ENCODE measurements around the gene UPF1.

Gene UPF1

DNA sequence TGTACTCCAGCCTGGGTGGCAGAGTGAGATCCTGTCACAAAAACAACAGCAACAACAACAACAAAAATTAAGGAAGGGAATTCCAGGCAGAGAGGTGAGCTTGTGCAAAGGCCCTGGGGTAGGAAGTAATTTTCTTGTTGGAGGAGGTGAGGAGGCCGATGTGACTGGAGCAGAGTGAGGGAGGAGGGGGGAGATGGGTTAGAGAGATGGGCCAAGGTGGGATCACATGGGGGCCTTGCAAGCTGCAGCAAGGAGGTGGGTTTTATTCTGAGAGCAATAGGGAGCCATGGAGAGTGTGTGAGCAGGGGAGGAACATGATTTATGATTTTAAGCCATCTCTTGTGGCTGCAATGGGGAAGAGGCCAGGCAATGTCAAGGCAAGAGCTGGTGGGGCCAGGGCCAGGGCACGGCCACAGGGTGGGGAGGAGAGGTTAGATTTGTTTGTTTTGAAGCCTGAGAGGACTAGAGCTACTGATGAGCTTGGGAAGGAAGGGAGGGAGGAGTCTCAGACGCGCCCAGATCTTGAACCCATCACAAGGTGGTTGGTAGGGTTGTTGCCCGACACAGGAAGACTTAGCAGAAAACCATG, 28.1 kb upstream of the UPF1 start:
- no peak overlapping the region for H2BK120ac ChIP-seq (ENCODE audit: low read depth, low read length)
- H3K18ac ChIP-seq (ENCODE audit: low read length) = no peak overlapping the region
- H3K23ac ChIP-seq (ENCODE audit: low read length) = no peak overlapping the region
- H3K79me2 ChIP-seq (ENCODE audit: control insufficient read depth, insufficient read depth, low read length) = no peaks in the 10 kb centered on the region
- H2AK5ac ChIP-seq (ENCODE audit: low read length) = no peak overlapping the region
- DNase-seq = no peak
- no peak overlapping the region for H2BK15ac ChIP-seq (replicated peaks; ENCODE audit: low read depth)
- no peaks in the 10 kb centered on the region for H3K79me1 ChIP-seq (ENCODE audit: low read length)
- H3K56ac ChIP-seq (ENCODE audit: low read length) = no peak overlapping the region
- H3K4ac ChIP-seq (ENCODE audit: low read depth, low read length) = no peak overlapping the region
- no peaks in the 10 kb centered on the region for H3K27me3 ChIP-seq (ENCODE audit: insufficient read depth, low read length, poor library complexity)
- H3K4me1 ChIP-seq (ENCODE audit: control insufficient read depth, low read depth, low read length) = no peaks in the 10 kb centered on the region
- no peaks in the 10 kb centered on the region for H3K36me3 ChIP-seq (ENCODE audit: control insufficient read depth, insufficient read depth, low read length)
- H4K8ac ChIP-seq (ENCODE audit: low read depth, low read length) = no peak overlapping the region
- WGBS (ENCODE audit: extremely low coverage, insufficient coverage, low lambda C conversion rate) = no CpG with 5 or more reads among the region's 5 CpGs
- no peak overlapping the region for H3K4me3 ChIP-seq (ENCODE audit: low read length)
- no peak overlapping the region for H3K27ac ChIP-seq (ENCODE audit: low read depth, low read length)
- no peak overlapping the region for H2BK5ac ChIP-seq (ENCODE audit: low read length)
- H3K9ac ChIP-seq (ENCODE audit: low read length) = no peak overlapping the region
- H4K5ac ChIP-seq (ENCODE audit: low read length) = no peak overlapping the region
- H3K4me2 ChIP-seq (ENCODE audit: low read length) = no peak overlapping the region

DNA sequence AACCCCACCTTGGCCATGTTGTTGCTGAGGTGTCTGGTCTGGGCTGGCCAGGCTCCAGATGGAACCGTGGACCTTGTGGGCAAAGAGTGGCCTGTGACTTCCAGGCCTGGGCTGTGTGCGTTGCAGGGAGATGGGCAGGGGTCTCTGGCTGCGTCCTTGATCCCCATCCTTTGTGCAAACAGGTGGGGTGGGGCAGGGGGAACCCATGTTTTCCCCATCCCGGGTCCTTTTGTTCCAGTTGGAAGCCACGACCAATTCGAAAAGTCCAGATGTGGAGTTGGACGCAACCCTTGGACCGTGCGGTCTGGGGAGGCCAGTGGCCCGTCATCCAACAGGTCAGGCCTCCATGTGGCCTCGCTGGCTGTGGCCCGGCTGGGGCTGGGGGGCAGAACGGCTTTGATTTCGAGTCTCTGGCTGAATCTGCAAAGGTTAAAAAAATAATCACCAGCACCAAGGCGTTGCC, 27.6 kb upstream of the UPF1 start:
- Histone ChIP-seq H3K27ac (ENCODE audit: low read depth, low read length) (no peak overlapping the region), H4K8ac (ENCODE audit: low read depth, low read length) (no peak overlapping the region), H3K18ac (ENCODE audit: low read length) (no peak overlapping the region), H3K4me2 (ENCODE audit: low read length) (no peak overlapping the region), H3K23ac (ENCODE audit: low read length) (no peak overlapping the region), H3K4ac (ENCODE audit: low read depth, low read length) (no peak overlapping the region), H3K36me3 (ENCODE audit: control insufficient read depth, insufficient read depth, low read length) (no peaks in the 10 kb centered on the region), H2BK15ac (replicated peaks; ENCODE audit: low read depth) (no peak overlapping the region), H4K5ac (ENCODE audit: low read length) (no peak overlapping the region), H3K9ac (ENCODE audit: low read length) (no peak overlapping the region), H3K79me1 (ENCODE audit: low read length) (no peaks in the 10 kb centered on the region), H3K79me2 (ENCODE audit: control insufficient read depth, insufficient read depth, low read length) (no peaks in the 10 kb centered on the region), H3K27me3 (ENCODE audit: insufficient read depth, low read length, poor library complexity) (no peaks in the 10 kb centered on the region), H2BK120ac (ENCODE audit: low read depth, low read length) (no peak overlapping the region), H3K56ac (ENCODE audit: low read length) (no peak overlapping the region), H3K4me3 (ENCODE audit: low read length) (no peak overlapping the region), H3K4me1 (ENCODE audit: control insufficient read depth, low read depth, low read length) (no peaks in the 10 kb centered on the region), H2BK5ac (ENCODE audit: low read length) (no peak overlapping the region), H2AK5ac (ENCODE audit: low read length) (no peak overlapping the region)
- no CpG with 5 or more reads among the region's 15 CpGs for WGBS (ENCODE audit: extremely low coverage, insufficient coverage, low lambda C conversion rate)
- DNase-seq = no peak

DNA sequence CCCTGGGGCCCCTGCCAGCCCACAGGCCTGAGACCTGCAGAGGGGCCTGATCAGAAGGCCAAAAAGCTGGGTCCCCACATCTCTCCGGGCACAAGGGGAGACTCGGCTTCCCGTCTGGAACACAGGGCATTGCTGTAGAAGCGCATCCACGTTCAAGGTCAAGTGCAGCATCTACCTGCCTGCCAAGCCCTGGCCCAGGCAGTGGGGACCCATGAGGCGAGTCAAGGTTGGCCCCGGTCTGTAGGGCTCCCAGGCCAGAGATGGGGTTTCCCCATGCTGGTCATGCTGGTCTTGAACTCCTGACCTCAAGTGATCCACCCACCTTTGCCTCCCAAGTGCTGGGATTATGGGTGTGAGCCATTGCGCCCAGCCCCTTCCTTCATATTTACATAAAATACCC, 27.1 kb upstream of the UPF1 start:
- Histone ChIP-seq H3K9ac (ENCODE audit: low read length) (no peak overlapping the region), H3K23ac (ENCODE audit: low read length) (no peak overlapping the region), H2BK15ac (replicated peaks; ENCODE audit: low read depth) (no peak overlapping the region), H3K27ac (ENCODE audit: low read depth, low read length) (no peak overlapping the region), H3K4me2 (ENCODE audit: low read length) (no peak overlapping the region), H3K36me3 (ENCODE audit: control insufficient read depth, insufficient read depth, low read length) (no peaks in the 10 kb centered on the region), H3K4ac (ENCODE audit: low read depth, low read length) (no peak overlapping the region), H3K79me2 (ENCODE audit: control insufficient read depth, insufficient read depth, low read length) (no peaks in the 10 kb centered on the region), H2BK120ac (ENCODE audit: low read depth, low read length) (no peak overlapping the region), H3K56ac (ENCODE audit: low read length) (no peak overlapping the region), H3K18ac (ENCODE audit: low read length) (no peak overlapping the region), H3K4me1 (ENCODE audit: control insufficient read depth, low read depth, low read length) (no peaks in the 10 kb centered on the region), H3K4me3 (ENCODE audit: low read length) (no peak overlapping the region), H3K27me3 (ENCODE audit: insufficient read depth, low read length, poor library complexity) (no peaks in the 10 kb centered on the region), H3K79me1 (ENCODE audit: low read length) (no peaks in the 10 kb centered on the region), H4K5ac (ENCODE audit: low read length) (no peak overlapping the region), H2BK5ac (ENCODE audit: low read length) (no peak overlapping the region), H2AK5ac (ENCODE audit: low read length) (no peak overlapping the region), H4K8ac (ENCODE audit: low read depth, low read length) (no peak overlapping the region)
- no peak for DNase-seq
- no CpG with 5 or more reads among the region's 8 CpGs for WGBS (ENCODE audit: extremely low coverage, insufficient coverage, low lambda C conversion rate)

DNA sequence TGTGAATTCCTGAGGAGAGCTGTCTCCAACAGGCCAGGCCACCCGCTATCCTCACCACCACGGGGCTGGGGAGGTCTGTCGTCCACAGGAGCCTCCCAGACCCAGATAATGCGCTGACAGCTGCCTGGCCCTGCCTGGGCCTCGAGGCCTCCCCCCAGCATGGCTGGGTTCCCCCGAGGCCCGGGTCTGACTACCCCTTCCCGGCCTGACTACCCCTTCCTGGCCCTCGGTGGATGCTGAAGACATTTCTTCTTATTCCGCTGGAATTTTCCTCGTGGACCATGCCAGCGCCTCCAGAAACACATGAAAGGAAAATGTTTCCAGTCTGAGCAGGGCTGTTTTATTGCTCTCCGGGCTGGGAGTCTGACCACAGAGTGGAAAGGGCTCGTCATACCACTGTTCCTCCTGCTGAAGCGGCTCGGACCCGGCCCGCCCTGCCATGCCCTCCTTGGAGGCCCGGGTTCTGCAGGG, 23.9 kb upstream of the UPF1 start:
- WGBS (ENCODE audit: extremely low coverage, insufficient coverage, low lambda C conversion rate) = no CpG with 5 or more reads among the region's 19 CpGs
- no peak for DNase-seq
- H3K79me1 ChIP-seq (ENCODE audit: low read length) = no peaks in the 10 kb centered on the region
- no peak overlapping the region for H3K56ac ChIP-seq (ENCODE audit: low read length)
- H3K23ac ChIP-seq (ENCODE audit: low read length) = no peak overlapping the region
- H3K4me3 ChIP-seq (ENCODE audit: low read length) = no peak overlapping the region
- no peak overlapping the region for H2AK5ac ChIP-seq (ENCODE audit: low read length)
- H3K4ac ChIP-seq (ENCODE audit: low read depth, low read length) = no peak overlapping the region
- no peak overlapping the region for H2BK15ac ChIP-seq (replicated peaks; ENCODE audit: low read depth)
- H3K4me1 ChIP-seq (ENCODE audit: control insufficient read depth, low read depth, low read length) = no peaks in the 10 kb centered on the region
- no peaks in the 10 kb centered on the region for H3K27me3 ChIP-seq (ENCODE audit: insufficient read depth, low read length, poor library complexity)
- H3K79me2 ChIP-seq (ENCODE audit: control insufficient read depth, insufficient read depth, low read length) = no peaks in the 10 kb centered on the region
- no peak overlapping the region for H3K27ac ChIP-seq (ENCODE audit: low read depth, low read length)
- no peak overlapping the region for H2BK120ac ChIP-seq (ENCODE audit: low read depth, low read length)
- H3K18ac ChIP-seq (ENCODE audit: low read length) = no peak overlapping the region
- H3K36me3 ChIP-seq (ENCODE audit: control insufficient read depth, insufficient read depth, low read length) = no peaks in the 10 kb centered on the region
- no peak overlapping the region for H3K9ac ChIP-seq (ENCODE audit: low read length)
- H4K5ac ChIP-seq (ENCODE audit: low read length) = no peak overlapping the region
- H2BK5ac ChIP-seq (ENCODE audit: low read length) = no peak overlapping the region
- no peak overlapping the region for H4K8ac ChIP-seq (ENCODE audit: low read depth, low read length)
- H3K4me2 ChIP-seq (ENCODE audit: low read length) = no peak overlapping the region

DNA sequence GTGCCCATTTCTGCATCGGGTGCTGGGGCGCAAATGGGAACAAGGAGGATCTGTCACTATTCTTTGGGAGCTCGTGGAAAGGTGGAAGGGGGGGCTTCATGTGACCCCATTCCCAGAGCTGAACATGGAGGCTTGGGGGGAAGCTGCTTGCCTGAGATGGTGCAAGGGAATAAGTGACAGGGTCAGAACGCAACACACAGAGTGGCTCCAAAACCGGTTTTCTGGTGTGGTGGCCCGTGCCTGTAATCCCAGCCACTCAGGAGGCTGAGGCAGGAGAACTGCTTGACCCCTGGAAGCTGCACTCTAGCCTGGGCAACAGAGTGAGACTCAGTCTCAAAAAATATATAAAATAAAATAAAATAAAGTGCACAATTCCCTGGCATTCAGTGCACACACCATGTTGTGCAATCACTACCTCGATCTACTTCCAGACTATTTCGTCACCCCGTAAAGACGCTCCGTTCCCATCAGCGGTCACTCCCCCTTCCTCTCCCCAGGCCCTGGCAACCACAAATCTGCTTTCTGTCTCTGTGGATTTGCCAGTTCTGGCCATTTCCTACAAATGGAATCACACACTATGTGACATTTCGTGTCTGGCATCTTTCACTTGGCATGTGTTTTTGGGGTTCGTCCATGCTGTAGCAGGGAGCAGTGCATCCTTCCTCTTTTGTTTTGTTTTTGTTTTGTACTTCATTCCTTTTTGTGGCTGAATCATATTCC, 22.4 kb upstream of the UPF1 start:
- Histone ChIP-seq H4K8ac (ENCODE audit: low read depth, low read length) (no peak overlapping the region), H3K4me1 (ENCODE audit: control insufficient read depth, low read depth, low read length) (no peaks in the 10 kb centered on the region), H3K4ac (ENCODE audit: low read depth, low read length) (no peak overlapping the region), H3K4me3 (ENCODE audit: low read length) (no peak overlapping the region), H3K79me2 (ENCODE audit: control insufficient read depth, insufficient read depth, low read length) (no peaks in the 10 kb centered on the region), H3K56ac (ENCODE audit: low read length) (no peak overlapping the region), H2BK15ac (replicated peaks; ENCODE audit: low read depth) (no peak overlapping the region), H3K23ac (ENCODE audit: low read length) (no peak overlapping the region), H3K36me3 (ENCODE audit: control insufficient read depth, insufficient read depth, low read length) (no peaks in the 10 kb centered on the region), H3K27me3 (ENCODE audit: insufficient read depth, low read length, poor library complexity) (peaks cover 4% of the 10 kb centered on the region), H3K18ac (ENCODE audit: low read length) (no peak overlapping the region), H2BK5ac (ENCODE audit: low read length) (no peak overlapping the region), H3K79me1 (ENCODE audit: low read length) (no peaks in the 10 kb centered on the region), H4K5ac (ENCODE audit: low read length) (no peak overlapping the region), H3K9ac (ENCODE audit: low read length) (no peak overlapping the region), H2BK120ac (ENCODE audit: low read depth, low read length) (no peak overlapping the region), H3K4me2 (ENCODE audit: low read length) (no peak overlapping the region), H2AK5ac (ENCODE audit: low read length) (no peak overlapping the region), H3K27ac (ENCODE audit: low read depth, low read length) (no peak overlapping the region)
- DNase-seq = no peak
- WGBS (ENCODE audit: extremely low coverage, insufficient coverage, low lambda C conversion rate) = no CpG with 5 or more reads among the region's 14 CpGs
